ENCODE measurements around the gene XPNPEP3.

Gene XPNPEP3

GRCh38 chr22:40855071-40855978, 1.6 kb upstream of the XPNPEP3 start (continued):
- TF ChIP-seq PRDM6 (tag by site-specific recombination; IDR thresholded peaks at IDR 0.05) (peak; percentile 83), TSHZ1 (tag by site-specific recombination; IDR thresholded peaks at IDR 0.05; ENCODE audit: borderline replicate concordance) (no peak), ZNF239 (tag by site-specific recombination; IDR thresholded peaks at IDR 0.05) (no peak), ZNF623 (tag by site-specific recombination; IDR thresholded peaks at IDR 0.05) (no peak), ZNF423 (tag by site-specific recombination; IDR thresholded peaks at IDR 0.05) (no peak), ZNF16 (tag by site-specific recombination; IDR thresholded peaks at IDR 0.05; ENCODE audit: low read depth) (no peak), GLIS1 (tag by site-specific recombination; IDR thresholded peaks at IDR 0.05) (peak; percentile 63), WT1 (tag by site-specific recombination; IDR thresholded peaks at IDR 0.05) (no peak), ZNF791 (tag by site-specific recombination; IDR thresholded peaks at IDR 0.05) (no peak), ATF2 (tag by site-specific recombination; IDR thresholded peaks at IDR 0.05; ENCODE audit: low read depth) (0 out of 2 replicates have a peak, but pooled peaks have one; percentile 27), ZBTB20 (tag by site-specific recombination; IDR thresholded peaks at IDR 0.05) (no peak), ZNF112 (tag by site-specific recombination; IDR thresholded peaks at IDR 0.05) (no peak), ZEB2 (tag by site-specific recombination; IDR thresholded peaks at IDR 0.05) (0 out of 2 replicates have a peak, but pooled peaks have one; percentile 24), ZNF335 (tag by site-specific recombination; conservative IDR thresholded peaks at IDR 0.05) (no peak), ZFP3 (tag by site-specific recombination; IDR thresholded peaks at IDR 0.05; ENCODE audit: low read depth) (no peak), ZNF658 (tag by site-specific recombination; IDR thresholded peaks at IDR 0.05) (no peak)

- Histone ChIP-seq H3K4me1 (ENCODE audit: control insufficient read depth, insufficient read depth, low read length) (peaks cover 22% of the 10 kb centered on the region), H3K4me3 (ENCODE audit: low read depth, low read length) (peak overlapping the region; percentile 53), H3K27ac (ENCODE audit: extremely low read depth, low read depth, low read length) (peak overlapping the region; percentile 98), H3K36me3 (ENCODE audit: control insufficient read depth in 2 of 2, insufficient read depth in 1 of 2, low read length in 2 of 2) (peaks cover 13 to 27% of the 10 kb centered on the region in 2 experiments; a peak in 2 of 3 replicates), H3K9me3 (ENCODE audit: control insufficient read depth, insufficient read depth, low read depth, low read length) (no peaks in the 10 kb centered on the region)
- ChIA-PET POLR2A (interaction anchor here (0.6 to 2.3 kb wide), 18 partner anchors 11 to 590 kb away, joined by 3 to 14 read pairs (median 4); partner anchors contain the start of genes MCHR1, MRTFA, RBX1 and SLC25A17), CTCF (interaction anchor here (0.5 to 1.7 kb wide), 7 partner anchors 11 to 198 kb away, joined by 3 to 6 read pairs (median 4); partner anchors contain the start of gene SLC25A17)
- TF ChIP-seq ZNF600 (tag by site-specific recombination; IDR thresholded peaks at IDR 0.05) (no peak), ZSCAN4 (tag by site-specific recombination; IDR thresholded peaks at IDR 0.05) (no peak), ZNF677 (tag by site-specific recombination; IDR thresholded peaks at IDR 0.05) (no peak), ZNF785 (tag by site-specific recombination; IDR thresholded peaks at IDR 0.05) (no peak), ZBTB48 (tag by site-specific recombination; IDR thresholded peaks at IDR 0.05) (no peak), PRDM1 (tag by site-specific recombination; IDR thresholded peaks at IDR 0.05) (no peak), ZNF521 (tag by site-specific recombination; IDR thresholded peaks at IDR 0.05) (no peak), ZIC2 (tag by site-specific recombination; IDR thresholded peaks at IDR 0.05) (peak; percentile 67), ZNF2 (tag by site-specific recombination; IDR thresholded peaks at IDR 0.05) (0 out of 2 replicates have a peak, but pooled peaks have one; percentile 0)
- TF ChIP-seq, protein P1, sequence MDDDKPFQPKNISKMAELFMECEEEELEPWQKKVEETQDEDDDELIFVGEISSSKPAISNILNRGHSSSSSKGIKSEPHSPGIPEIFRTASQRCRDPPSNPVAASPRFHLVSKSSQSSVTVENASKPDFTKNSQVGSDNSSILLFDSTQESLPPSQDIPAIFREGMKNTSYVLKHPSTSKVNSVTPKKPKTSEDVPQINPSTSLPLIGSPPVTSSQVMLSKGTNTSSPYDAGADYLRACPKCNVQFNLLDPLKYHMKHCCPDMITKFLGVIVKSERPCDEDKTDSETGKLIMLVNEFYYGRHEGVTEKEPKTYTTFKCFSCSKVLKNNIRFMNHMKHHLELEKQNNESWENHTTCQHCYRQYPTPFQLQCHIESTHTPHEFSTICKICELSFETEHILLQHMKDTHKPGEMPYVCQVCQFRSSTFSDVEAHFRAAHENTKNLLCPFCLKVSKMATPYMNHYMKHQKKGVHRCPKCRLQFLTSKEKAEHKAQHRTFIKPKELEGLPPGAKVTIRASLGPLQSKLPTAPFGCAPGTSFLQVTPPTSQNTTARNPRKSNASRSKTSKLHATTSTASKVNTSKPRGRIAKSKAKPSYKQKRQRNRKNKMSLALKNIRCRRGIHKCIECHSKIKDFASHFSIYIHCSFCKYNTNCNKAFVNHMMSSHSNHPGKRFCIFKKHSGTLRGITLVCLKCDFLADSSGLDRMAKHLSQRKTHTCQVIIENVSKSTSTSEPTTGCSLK (tag by site-specific recombination; IDR thresholded peaks at IDR 0.05): no peak
Measured at GRCh38 chr22:40855979-40856512, 902 bp upstream of the XPNPEP3 start.
